H1 (cell line): Measurements from ENCODE around the gene SLC23A1. TPM values are rescaled to one million over a fixed set of nuclear protein-coding genes. Genes with fewer than 3 reads are reported as not detected.

ENCODE experiments used
- CTCF ChIA-PET: fragments of 300-600 bp; sonication (Branson Sonifier 250); formaldehyde crosslinking; loops from one replicate; lab custom pipeline; 2021; ENCODE audit not compliant: partially characterized antibody; lab: Charles Lee
- POLR2A ChIA-PET: fragments of 300-600 bp; sonication (Branson Sonifier 250); formaldehyde crosslinking; loops from one replicate; lab custom pipeline; 2021; ENCODE audit warnings: inconsistent platforms; ENCODE audit not compliant: partially characterized antibody; lab: Charles Lee
- DNase-seq, 2 experiments: peaks; one replicate each; pipeline versions ENCODE4 v3.0.0 to v3.0.0-alpha.2; 2010 to 2022; ENCODE audit warnings: low spot score in 2 of 2, low read depth in 1 of 2, mixed read lengths in 1 of 2
- FAIRE-seq: peaks from 2 replicates; lab custom pipeline; 2011; peaks lifted over from hg19 to GRCh38; lab: Jason Lieb, UNC
- H2AFZ ChIP-seq: 2 replicates; pipeline ENCODE4 v1.8.1; 2012; ENCODE audit warnings: low read length, inconsistent platforms
- H2AK5ac ChIP-seq: 2 replicates; pipeline ENCODE4 v1.6.1; 2013; ENCODE audit warnings: low read depth, low read length
- H2BK120ac ChIP-seq: replicated peaks from 2 replicates; pipeline ENCODE3; 2013; ENCODE audit warnings: low read depth, low read length, inconsistent platforms
- H2BK12ac ChIP-seq: 2 replicates; pipeline ENCODE4 v1.6.1; 2013; ENCODE audit warnings: low read depth, low read length
- H2BK15ac ChIP-seq: 2 replicates; pipeline ENCODE4 v1.6.1; 2013; ENCODE audit warnings: low read length
- H2BK20ac ChIP-seq: 2 replicates; pipeline ENCODE4 v1.6.1; 2013; ENCODE audit warnings: low read length
- H2BK5ac ChIP-seq: 2 replicates; pipeline ENCODE4 v1.6.1; 2013; ENCODE audit warnings: low read depth, low read length
- H3K14ac ChIP-seq: 2 replicates; pipeline ENCODE4 v1.6.1; 2013; ENCODE audit warnings: inconsistent platforms; ENCODE audit not compliant: insufficient read length
- H3K18ac ChIP-seq: 2 replicates; pipeline ENCODE4 v1.6.1; 2013; ENCODE audit warnings: low read length; ENCODE audit errors: extremely low read depth
- H3K23ac ChIP-seq: 2 replicates; pipeline ENCODE4 v1.6.1; 2013; ENCODE audit warnings: inconsistent platforms; ENCODE audit not compliant: insufficient read length
- H3K23me2 ChIP-seq: 2 replicates; pipeline ENCODE4 v1.6.1; 2013; ENCODE audit warnings: low read depth, low read length
- H3K27ac ChIP-seq: 2 replicates; pipeline ENCODE4 v1.6.1; 2011; ENCODE audit warnings: low read depth, low read length, inconsistent platforms
- H3K27me3 ChIP-seq, 4 experiments: replicated peaks in 1 of 4; 1 replicate in 1 of 4; 2 replicates in 3 of 4; pipeline versions ENCODE4 v1.6.1 to v1.8.1; 2011 to 2013; ENCODE audit warnings: low read length in 3 of 4, mild to moderate bottlenecking in 3 of 4, inconsistent platforms in 2 of 4, mixed read lengths in 2 of 4, moderate library complexity in 1 of 4; ENCODE audit not compliant: control insufficient read depth in 3 of 4, insufficient read depth in 3 of 4; ENCODE audit errors: extremely low read depth in 1 of 4
- H3K36me3 ChIP-seq, 4 experiments: 2 replicates each; pipeline versions ENCODE4 v1.6.1 to v1.8.1; 2011 to 2013; ENCODE audit warnings: mild to moderate bottlenecking in 4 of 4, low read length in 3 of 4, moderate library complexity in 2 of 4, control low read depth in 1 of 4, inconsistent platforms in 1 of 4; ENCODE audit not compliant: insufficient read depth in 4 of 4, control insufficient read depth in 2 of 4
- H3K4ac ChIP-seq: replicated peaks from 2 replicates; pipeline ENCODE3; 2013; ENCODE audit warnings: low read length, low read depth, mixed read lengths, inconsistent platforms; ENCODE audit not compliant: insufficient read length
- H3K4me1 ChIP-seq, 4 experiments: replicated peaks in 1 of 4; 1 replicate in 1 of 4; 2 replicates in 3 of 4; pipeline versions ENCODE4 v1.6.1 to v1.8.1; 2011 to 2013; ENCODE audit warnings: low read length in 3 of 4, inconsistent platforms in 2 of 4, mixed read lengths in 1 of 4; ENCODE audit not compliant: insufficient read depth in 4 of 4, control insufficient read depth in 3 of 4
- H3K4me2 ChIP-seq, 2 experiments: 2 replicates each; pipeline versions ENCODE4 v1.6.1 to v1.8.1; 2011 to 2013; ENCODE audit warnings: low read depth in 2 of 2, low read length in 2 of 2, control low read depth in 1 of 2, inconsistent platforms in 1 of 2, mild to moderate bottlenecking in 1 of 2; ENCODE audit not compliant: insufficient read depth in 1 of 2
- H3K4me3 ChIP-seq, 4 experiments: fragments of 200-600, 300-600 bp in 1 of 4; sonication (generic), shearing (Covaris generic), sonication (Bioruptor Twin) in 1 of 4; 2 replicates each; pipeline versions ENCODE4 v1.5.1 to v1.8.1; 2011 to 2016; ENCODE audit warnings: low read length in 4 of 4, low read depth in 3 of 4, control low read depth in 2 of 4, inconsistent platforms in 2 of 4, mild to moderate bottlenecking in 2 of 4, mixed read lengths in 1 of 4, moderate library complexity in 1 of 4; ENCODE audit not compliant: insufficient read depth in 2 of 4; ENCODE audit errors: extremely low read depth in 1 of 4
- H3K56ac ChIP-seq: replicated peaks from 2 replicates; pipeline ENCODE3; 2013; ENCODE audit warnings: low read depth, mild to moderate bottlenecking, mixed read lengths, low read length, inconsistent platforms; ENCODE audit not compliant: insufficient read length
- H3K79me1 ChIP-seq: 2 replicates; pipeline ENCODE4 v1.6.1; 2013; ENCODE audit warnings: low read depth, low read length, control low read depth
- H3K79me2 ChIP-seq, 2 experiments: 2 replicates each; pipeline versions ENCODE4 v1.6.1 to v1.8.1; 2012 to 2013; ENCODE audit warnings: low read length in 2 of 2, mild to moderate bottlenecking in 2 of 2, inconsistent platforms in 1 of 2; ENCODE audit not compliant: insufficient read depth in 2 of 2, control insufficient read depth in 1 of 2
- H3K9ac ChIP-seq, 4 experiments: replicated peaks in 1 of 4; 1 replicate in 1 of 4; 2 replicates in 3 of 4; pipeline versions ENCODE4 v1.6.1 to v1.8.1; 2011 to 2013; ENCODE audit warnings: low read depth in 3 of 4, low read length in 3 of 4, control low read depth in 2 of 4, mild to moderate bottlenecking in 2 of 4, moderate library complexity in 2 of 4, inconsistent platforms in 1 of 4; ENCODE audit errors: extremely low read depth in 1 of 4
- H3K9me3 ChIP-seq, 2 experiments: 2 replicates each; pipeline versions ENCODE4 v1.6.1 to v1.8.1; 2012 to 2013; ENCODE audit warnings: mild to moderate bottlenecking in 2 of 2, moderate library complexity in 2 of 2, control low read depth in 1 of 2, inconsistent platforms in 1 of 2, low read depth in 1 of 2, low read length in 1 of 2, mixed read lengths in 1 of 2; ENCODE audit not compliant: insufficient read depth in 2 of 2
- H4K20me1 ChIP-seq, 2 experiments: replicated peaks in 1 of 2; 2 replicates each; pipeline versions ENCODE3 to v1.8.1; 2011 to 2013; ENCODE audit warnings: inconsistent platforms in 2 of 2, low read length in 2 of 2, mild to moderate bottlenecking in 1 of 2; ENCODE audit not compliant: insufficient read depth in 2 of 2, control insufficient read depth in 1 of 2
- H4K5ac ChIP-seq: 2 replicates; pipeline ENCODE4 v1.6.1; 2013; ENCODE audit warnings: low read length, low read depth, mixed read lengths, inconsistent platforms; ENCODE audit not compliant: insufficient read length
- H4K8ac ChIP-seq: 2 replicates; pipeline ENCODE4 v1.8.0; 2013; ENCODE audit warnings: mild to moderate bottlenecking, moderate library complexity, low read length, inconsistent platforms; ENCODE audit not compliant: insufficient read depth; ENCODE audit errors: extremely low read depth
- H4K91ac ChIP-seq: replicated peaks from 2 replicates; pipeline ENCODE3; 2013; ENCODE audit warnings: low read length, mixed read lengths, inconsistent platforms; ENCODE audit not compliant: insufficient read length
- BACH1 ChIP-seq: IDR thresholded peaks from 2 replicates; pipeline ENCODE4 v1.6.1; 2012; ENCODE audit warnings: low read length, improper control_type of control experiment
- CEBPB ChIP-seq: IDR thresholded peaks from 2 replicates; pipeline ENCODE4 v1.6.1; 2012; ENCODE audit warnings: low read depth, low read length
- CTBP2 ChIP-seq: IDR thresholded peaks from 2 replicates; pipeline ENCODE4 v1.7.0; 2011; ENCODE audit warnings: borderline replicate concordance, mild to moderate bottlenecking, moderate library complexity, mixed read lengths, low read length; ENCODE audit not compliant: insufficient read depth, insufficient read length
- EGR1 ChIP-seq: IDR thresholded peaks from 2 replicates; pipeline ENCODE4 v1.6.1; 2011; ENCODE audit warnings: low read depth, low read length, borderline replicate concordance
- EP300 ChIP-seq, 2 experiments: IDR thresholded peaks; 1 replicate in 1 of 2; 2 replicates in 1 of 2; pipeline ENCODE4 v1.6.1; 2011 to 2012; ENCODE audit warnings: low read depth in 2 of 2, low read length in 2 of 2, mild to moderate bottlenecking in 2 of 2, borderline replicate concordance in 1 of 2, inconsistent platforms in 1 of 2, moderate library complexity in 1 of 2
- FOSL1 ChIP-seq: IDR thresholded peaks from 2 replicates; pipeline ENCODE4 v1.6.1; 2011; ENCODE audit warnings: mild to moderate bottlenecking, low read depth, low read length, moderate library complexity; ENCODE audit not compliant: insufficient read depth
- RFX5 ChIP-seq: IDR thresholded peaks from 2 replicates; pipeline ENCODE4 v1.6.1; 2011; ENCODE audit warnings: low read depth, low read length, improper control_type of control experiment, borderline replicate concordance
- SP1 ChIP-seq: IDR thresholded peaks from 2 replicates; pipeline ENCODE4 v1.6.1; 2011; ENCODE audit warnings: low read depth, low read length
- SP2 ChIP-seq: IDR thresholded peaks from 2 replicates; pipeline ENCODE4 v1.6.1; 2012; ENCODE audit warnings: mild to moderate bottlenecking, low read length, inconsistent platforms
- SRF ChIP-seq: IDR thresholded peaks from 2 replicates; pipeline ENCODE4 v1.6.1; 2011; ENCODE audit warnings: mild to moderate bottlenecking, low read depth, low read length, moderate library complexity
- SUZ12 ChIP-seq: fragments of 200-600 bp; sonication (generic); IDR thresholded peaks from 2 replicates; pipeline ENCODE4 v1.6.1; 2012; ENCODE audit warnings: mild to moderate bottlenecking, inconsistent platforms, low read length, moderate library complexity, mixed read lengths
- TAF7 ChIP-seq: optimal IDR thresholded peaks from 2 replicates; pipeline ENCODE3; 2011; ENCODE audit warnings: low read depth, mild to moderate bottlenecking, inconsistent platforms, low read length, moderate library complexity, borderline replicate concordance
- WGBS, 2 experiments: shearing (Covaris generic) in 1 of 2; methylation state at CpG; one replicate each; pipeline versions ENCODE4 v1.1.6 to v1.1.7; 2013 to 2015; ENCODE audit warnings: low lambda C conversion rate in 2 of 2, mixed read lengths in 2 of 2, inconsistent platforms in 1 of 2, low coverage in 1 of 2, missing lambda C conversion rate in 1 of 2; ENCODE audit not compliant: insufficient replicate concordance in 2 of 2, insufficient coverage in 1 of 2, insufficient read length in 1 of 2; ENCODE audit errors: extremely low coverage in 1 of 2, missing lambda C conversion rate in 1 of 2; 5-methylcytosine and 5-hydroxymethylcytosine counted together
- polyA plus RNA-seq, 7 experiments: library from polyadenylated mRNA; depleted of rRNA in 3 of 7; stranded (reverse) in 5 of 7; unstranded in 2 of 7; fragments of >200 nt in 5 of 7; fragments of 200-250 nt in 2 of 7; gene quantifications; 1 replicate in 5 of 7; 2 replicates in 1 of 7; 4 replicates in 1 of 7; pipeline versions ENCODE4 v1.2.1 to v1.2.3, GENCODE V29; 2011 to 2013; ENCODE audit warnings: missing spikeins in 2 of 7, mixed read lengths in 2 of 7
- total RNA-seq: library from RNA; stranded (reverse); fragmentation: NEBNext Ultra II Directional; extraction: Animal tissue kit (Norgen Biotek cat#: 25700); gene quantifications from 2 replicates; pipeline ENCODE4 v1.2.1, GENCODE V29; 2021

The SLC23A1 gene
- total and polyA plus RNA-seq, 2 of the 8 experiments (the other 6 are each of a cell fraction or from before 2014, with no cell fraction given), result not detected

DNA sequence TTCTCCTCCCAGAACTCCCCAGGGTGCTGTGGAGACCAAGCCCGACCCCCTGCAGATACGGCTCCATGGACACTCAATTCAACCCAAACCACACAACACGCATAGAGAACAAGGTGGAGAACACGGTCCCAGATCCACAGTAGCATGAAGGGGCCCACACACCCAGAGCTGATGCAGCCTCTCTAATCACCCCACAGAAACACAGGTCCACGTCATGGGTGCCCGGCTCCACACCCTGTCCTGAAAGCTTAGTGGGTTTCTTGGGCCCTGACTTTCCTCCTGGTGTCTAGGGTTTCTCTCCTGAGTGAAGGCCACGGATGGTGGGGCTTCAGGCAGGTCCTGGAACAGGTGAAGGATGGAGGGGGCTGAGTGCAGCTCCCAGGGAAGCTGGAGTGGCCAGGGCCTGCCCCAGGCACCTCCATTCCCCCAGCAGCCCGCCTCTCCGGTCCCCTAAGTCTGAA lies 1.5 kb upstream of the SLC23A1 start:
- no peak overlapping the region for H2BK20ac ChIP-seq
- H3K4ac ChIP-seq, result no peak overlapping the region
- H3K23me2 ChIP-seq, result no peaks in the 10 kb centered on the region
- POLR2A ChIA-PET, result interaction anchor here (0.6 to 1.1 kb wide), 2 partner anchors 8 to 43 kb away, joined by 3 read pairs; partner anchors contain the start of gene PAIP2
- no peak overlapping the region for H3K27ac ChIP-seq
- no peak for TF ChIP-seq SRF
- no peak for TF ChIP-seq SP1
- TF ChIP-seq CTBP2, result no peak
- TF ChIP-seq RFX5, result no peak
- no peak for TF ChIP-seq FOSL1
- TF ChIP-seq CEBPB, result no peak
- TF ChIP-seq TAF7, result no peak
- TF ChIP-seq BACH1, result no peak
- TF ChIP-seq SUZ12, result no peak
- no peak for TF ChIP-seq SP2
- TF ChIP-seq EP300 (IDR thresholded peaks at IDR 0.05; ENCODE audit: borderline replicate concordance in 1 of 2, low read depth in 2 of 2, low read length in 2 of 2), result no peak
- TF ChIP-seq EGR1, result no peak
- no peak overlapping the region for H3K18ac ChIP-seq
- H3K9me3 ChIP-seq, result no peaks in the 10 kb centered on the region
- no peak overlapping the region for H3K23ac ChIP-seq
- H3K27me3 ChIP-seq, result no peaks in the 10 kb centered on the region
- DNase-seq (no peak), FAIRE-seq (no peak)
- no peak overlapping the region for H3K9ac ChIP-seq
- no peak overlapping the region for H2BK5ac ChIP-seq
- H2AK5ac ChIP-seq, result no peak overlapping the region
- H2BK120ac ChIP-seq, result no peak overlapping the region
- no peak overlapping the region for H4K5ac ChIP-seq
- no peaks in the 10 kb centered on the region; the same call in 1 of the 2 replicates for H3K79me1 ChIP-seq
- H4K91ac ChIP-seq, result no peak overlapping the region
- no peak overlapping the region for H2BK12ac ChIP-seq
- peaks cover 0 to 2% of the 10 kb centered on the region in 2 experiments for H4K20me1 ChIP-seq
- CTCF ChIA-PET, result interaction anchor here (1.2 kb wide), 1 partner anchor 251 kb away, joined by 3 read pairs; no protein-coding TSS in a partner anchor
- no peak overlapping the region for H3K56ac ChIP-seq
- peaks cover 3 to 12% (median 10%) of the 10 kb centered on the region in 4 experiments for H3K4me1 ChIP-seq
- H3K79me2 ChIP-seq, result no peaks in the 10 kb centered on the region
- no peaks in the 10 kb centered on the region for H3K36me3 ChIP-seq
- H3K4me3 ChIP-seq, result no peak overlapping the region
- H2AFZ ChIP-seq, result no peak overlapping the region
- 85% methylated on average over 9 of the region's 9 CpGs; no CpG with 5 or more reads in 1 of the 2 experiments for WGBS, 2 experiments
- no peak overlapping the region for H2BK15ac ChIP-seq
- no peak overlapping the region for H4K8ac ChIP-seq
- no peak overlapping the region for H3K14ac ChIP-seq
- H3K4me2 ChIP-seq, result no peak overlapping the region
